Right ventricle myocardium superior (tissue), 1 donor: ENCODE results near the gene GALNT18. TPM values are rescaled to one million over a fixed set of nuclear protein-coding genes. Genes with fewer than 3 reads are reported as not detected.

ENCODE experiments used
- ATAC-seq: fragments of 200-7000 bp; cut with Tn5 transposase; one replicate; pipeline ENCODE4 v1.9.1; 2020; ENCODE audit warnings: mild to moderate bottlenecking; ENCODE audit not compliant: poor library complexity
- DNase-seq: peaks from one replicate; pipeline ENCODE4 v3.0.0-alpha.2; 2020
- intact Hi-C: fragments of 100-400 bp; cut with DNase I; formaldehyde crosslinking; loops from one replicate; pipeline ENCODE4 v1.11.2; 2022
- total RNA-seq: library from RNA; stranded (reverse); fragmentation: NEBNext Ultra II Directional; extraction: Animal tissue kit (Norgen Biotek cat#: 25700); gene quantifications from one replicate; pipeline ENCODE4 v1.2.1, GENCODE V29; 2021
- donor health status: DM: no; HTN: yes; CAD: no; lungs with severe emphysema.

GALNT18 gene
- total RNA-seq, 1 donor from 2014 or later, result 24.5 TPM

- no peak for DNase-seq
- no peak for ATAC-seq
- intact Hi-C loops, result no loop called here
Observed at GRCh38 chr11:11441516-11441915, 180.3 kb downstream of the GALNT18 start.

DNA sequence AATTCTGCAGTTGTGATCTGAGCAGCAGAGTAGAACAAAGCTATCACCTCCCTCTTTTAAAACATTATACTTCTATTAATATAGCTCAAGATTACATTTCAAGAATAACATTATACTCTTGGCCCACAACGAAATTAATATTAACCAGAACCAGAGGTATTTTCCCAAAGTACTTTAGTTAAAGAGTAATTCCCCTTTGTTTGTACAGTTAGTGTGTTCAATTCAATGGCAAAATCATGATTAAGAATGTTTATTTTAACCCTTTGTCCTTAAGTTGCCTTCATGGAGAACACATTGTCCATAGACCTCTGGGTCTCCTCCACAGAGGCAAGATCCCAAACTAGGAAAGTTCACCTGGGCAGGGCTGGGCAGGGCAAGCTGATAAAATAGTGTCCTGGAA lies 180.7 kb downstream of the GALNT18 start:
- intact Hi-C loops, result no loop called here
- no peak for ATAC-seq
- DNase-seq, result no peak

DNA sequence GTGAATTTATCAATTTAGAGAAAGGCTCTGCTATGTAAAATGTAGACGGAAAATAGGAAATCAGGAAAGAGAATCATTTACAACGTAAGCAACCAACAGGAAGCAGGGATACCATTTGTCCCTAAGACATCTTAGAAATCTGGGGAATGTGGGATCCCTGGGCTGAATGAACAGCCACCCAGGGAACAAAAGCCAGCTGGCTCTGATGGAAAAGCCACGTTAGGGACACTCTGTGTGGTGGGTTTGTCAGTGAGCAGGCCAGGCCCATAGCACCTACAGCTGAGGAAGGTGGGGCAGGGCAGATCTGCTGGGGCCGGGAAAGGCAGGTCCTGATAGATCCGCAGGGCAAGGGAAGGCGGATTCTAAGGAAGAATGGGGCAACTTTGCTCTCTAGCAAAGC lies 181.7 kb downstream of the GALNT18 start:
- no peak for ATAC-seq
- no peak for DNase-seq

GRCh38 chr11:11439591-11439990 lies 182.2 kb downstream of the GALNT18 start:
- no peak for ATAC-seq

More for the DNA sequence above, 181.7 kb downstream of the GALNT18 start:
- intact Hi-C loops, result no loop called here

GRCh38 chr11:11436715-11437313 lies 185.0 kb downstream of the GALNT18 start:
- DNase-seq, result peak; percentile 57
- peak; percentile 94 for ATAC-seq
- intact Hi-C loops, result no loop called here

More at GRCh38 chr11:11439591-11439990, 182.2 kb downstream of the GALNT18 start:
- intact Hi-C loops, result no loop called here
- DNase-seq, result no peak

DNA sequence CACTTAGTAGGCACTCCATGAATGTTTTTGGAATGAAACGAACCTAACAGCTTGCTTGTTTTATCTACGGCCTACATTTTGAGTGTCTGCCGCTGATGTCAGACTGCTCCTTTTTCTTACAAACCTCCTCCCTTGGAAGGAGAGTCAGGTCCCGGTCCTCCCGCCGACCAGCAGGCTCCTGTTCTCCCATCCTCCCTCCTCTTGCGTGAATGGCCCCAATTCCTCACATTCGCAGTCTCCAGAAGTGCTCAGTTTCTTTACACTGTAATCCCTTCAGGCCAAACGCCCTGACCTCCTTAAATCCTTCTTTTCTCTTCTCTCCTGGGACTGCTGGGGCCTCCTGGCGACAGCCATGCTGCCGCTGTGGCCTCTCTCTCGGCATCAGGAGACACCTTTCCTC lies 186.2 kb downstream of the GALNT18 start:
- ATAC-seq, result no peak
- intact Hi-C loops, result no loop called here
- DNase-seq, result no peak

DNA sequence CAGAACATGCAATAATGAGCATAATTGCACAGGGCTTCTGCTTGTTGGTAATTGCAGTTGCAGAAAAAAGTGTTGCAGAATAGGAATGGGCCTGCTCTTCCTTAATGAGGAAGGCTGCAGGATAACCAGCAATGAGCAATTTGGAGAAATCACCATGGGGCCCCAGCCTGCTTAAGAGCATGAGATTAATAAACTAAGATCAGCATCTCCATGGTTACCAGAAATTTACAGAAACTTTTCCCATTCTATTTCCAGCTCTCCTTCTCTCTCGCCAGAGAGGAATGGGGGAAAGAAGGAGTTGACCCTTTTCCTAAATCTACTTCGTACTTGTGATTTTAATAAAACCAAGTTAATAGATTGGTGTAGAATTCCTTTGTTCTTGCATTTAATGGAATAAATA lies 187.8 kb downstream of the GALNT18 start:
- intact Hi-C loops, result no loop called here
- ATAC-seq, result no peak
- DNase-seq, result no peak

GRCh38 chr11:11432621-11433319 lies 189.0 kb downstream of the GALNT18 start:
- no peak for ATAC-seq
- DNase-seq, result no peak
- intact Hi-C loops, result no loop called here

DNA sequence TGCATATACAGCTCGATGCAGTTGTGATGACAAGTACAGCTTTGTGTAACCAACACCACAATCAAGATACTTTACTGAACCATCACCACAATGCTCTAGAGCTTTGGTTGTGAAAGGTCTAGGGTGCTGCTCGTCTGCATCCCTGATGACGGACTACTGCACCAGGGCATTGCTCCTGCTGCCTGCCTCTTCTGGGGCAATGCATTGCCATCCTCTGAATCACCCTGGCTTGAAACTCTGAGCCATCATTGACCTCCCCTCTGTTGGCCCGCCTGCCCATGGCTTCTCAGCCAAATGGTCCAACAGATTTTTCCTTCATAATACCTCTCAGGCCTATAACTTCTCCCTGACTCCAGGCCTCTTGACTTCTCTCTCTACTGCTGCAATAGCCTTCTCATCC lies 191.4 kb downstream of the GALNT18 start:
- no peak for DNase-seq
- intact Hi-C loops, result no loop called here
- no peak for ATAC-seq

- intact Hi-C loops, result no loop called here
- DNase-seq (no peak), ATAC-seq (no peak)
Observed at GRCh38 chr11:11428714-11429113, 193.1 kb downstream of the GALNT18 start.

DNA sequence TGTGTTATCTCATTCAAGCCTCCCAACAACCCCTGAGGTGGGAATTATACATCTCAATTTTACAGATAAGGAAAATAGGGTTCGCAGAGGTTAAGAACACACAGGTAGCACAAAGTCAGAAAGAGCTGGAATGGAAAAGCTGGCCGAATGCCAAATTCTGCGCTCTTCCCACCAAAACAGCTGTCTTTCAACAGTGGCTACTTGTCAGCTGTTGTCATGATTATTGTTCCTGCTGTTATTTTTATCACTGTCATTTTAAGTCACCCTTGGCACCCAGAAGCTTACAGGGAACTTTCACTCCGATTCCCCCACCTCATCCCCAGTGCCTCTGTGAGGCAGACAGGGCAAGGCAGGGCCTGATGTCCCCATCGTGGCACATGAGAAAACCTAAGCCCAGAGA lies 194.3 kb downstream of the GALNT18 start:
- DNase-seq, result no peak
- peak; percentile 65 for ATAC-seq
- intact Hi-C loops, result no loop called here

DNA sequence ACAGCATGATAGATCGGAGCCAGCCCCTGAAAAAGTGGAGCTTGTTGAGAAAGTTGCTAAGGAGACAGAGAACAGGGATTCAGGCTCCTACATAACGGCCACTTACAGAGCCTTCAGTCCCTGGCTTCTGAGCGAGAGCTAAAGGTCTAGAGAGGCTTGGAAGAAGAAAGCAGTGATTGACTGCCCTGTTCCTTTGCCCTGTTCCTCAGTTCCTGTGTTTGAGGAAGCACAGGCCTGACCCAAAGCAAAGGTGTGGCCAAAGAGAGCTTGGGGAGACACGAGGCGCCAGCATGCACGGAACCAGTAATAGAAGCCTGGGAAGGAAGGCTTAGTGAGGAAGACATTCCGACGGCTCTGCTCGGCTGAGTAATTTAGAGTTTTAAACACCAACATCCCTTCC lies 194.7 kb downstream of the GALNT18 start:
- DNase-seq (no peak), ATAC-seq (peak; percentile 20)
- intact Hi-C loops, result no loop called here

GRCh38 chr11:11426226-11426952 lies 195.4 kb downstream of the GALNT18 start:
- intact Hi-C loops, result no loop called here

GRCh38 chr11:11425806-11426205 lies 196.0 kb downstream of the GALNT18 start:
- ATAC-seq, result no peak
- no peak for DNase-seq
- intact Hi-C loops, result no loop called here

More at GRCh38 chr11:11426226-11426952, 195.4 kb downstream of the GALNT18 start:
- DNase-seq (no peak), ATAC-seq (no peak)

- ATAC-seq (no peak), DNase-seq (no peak)
- intact Hi-C loops, result no loop called here
Observed at GRCh38 chr11:11424688-11425087, 197.1 kb downstream of the GALNT18 start.

GRCh38 chr11:11422411-11423128 lies 199.2 kb downstream of the GALNT18 start:
- ATAC-seq, result no peak

DNA sequence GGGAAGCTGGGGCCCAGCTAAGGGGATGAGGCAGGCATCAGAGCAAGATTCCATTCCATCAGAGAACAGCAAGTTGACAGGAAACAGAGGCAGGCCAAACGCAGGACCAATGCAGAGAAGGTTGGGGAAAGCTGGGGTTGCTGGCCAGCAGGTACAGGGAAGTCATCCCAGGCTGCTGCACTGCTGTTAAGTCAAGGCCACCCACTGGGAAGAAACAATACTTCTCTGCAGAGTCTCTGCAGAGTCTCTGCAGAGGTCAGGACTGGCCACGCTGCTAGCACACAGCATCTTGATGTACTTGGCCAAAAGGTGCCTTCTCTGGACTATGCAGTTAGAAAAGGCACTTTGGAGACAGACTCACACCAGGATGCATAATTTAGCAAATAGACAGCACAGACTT lies 200.3 kb downstream of the GALNT18 start:
- ATAC-seq, result no peak
- DNase-seq, result no peak
- intact Hi-C loops, result no loop called here

More at GRCh38 chr11:11422411-11423128, 199.2 kb downstream of the GALNT18 start:
- intact Hi-C loops, result no loop called here
- no peak for DNase-seq

DNA sequence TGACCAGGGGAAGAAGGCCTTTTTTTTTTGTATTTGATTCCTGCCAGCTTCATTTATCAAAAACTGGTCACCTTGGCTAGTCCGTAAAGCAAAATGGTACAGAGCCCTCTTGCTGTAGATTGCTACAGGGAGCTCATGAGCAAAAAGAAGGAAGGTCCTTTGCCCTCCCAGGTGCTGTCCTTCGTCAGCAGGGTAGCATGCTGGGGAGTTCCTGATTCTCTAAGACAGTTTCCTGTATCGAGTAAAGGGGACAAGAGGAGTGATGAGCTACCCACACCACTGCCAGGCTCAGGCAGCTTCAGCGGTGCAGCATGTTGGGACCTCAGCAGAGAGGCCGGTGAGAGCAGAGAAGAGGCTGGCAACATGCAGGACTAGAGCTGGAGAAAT lies 200.9 kb downstream of the GALNT18 start:
- DNase-seq (no peak), ATAC-seq (no peak)
- intact Hi-C loops, result no loop called here

DNA sequence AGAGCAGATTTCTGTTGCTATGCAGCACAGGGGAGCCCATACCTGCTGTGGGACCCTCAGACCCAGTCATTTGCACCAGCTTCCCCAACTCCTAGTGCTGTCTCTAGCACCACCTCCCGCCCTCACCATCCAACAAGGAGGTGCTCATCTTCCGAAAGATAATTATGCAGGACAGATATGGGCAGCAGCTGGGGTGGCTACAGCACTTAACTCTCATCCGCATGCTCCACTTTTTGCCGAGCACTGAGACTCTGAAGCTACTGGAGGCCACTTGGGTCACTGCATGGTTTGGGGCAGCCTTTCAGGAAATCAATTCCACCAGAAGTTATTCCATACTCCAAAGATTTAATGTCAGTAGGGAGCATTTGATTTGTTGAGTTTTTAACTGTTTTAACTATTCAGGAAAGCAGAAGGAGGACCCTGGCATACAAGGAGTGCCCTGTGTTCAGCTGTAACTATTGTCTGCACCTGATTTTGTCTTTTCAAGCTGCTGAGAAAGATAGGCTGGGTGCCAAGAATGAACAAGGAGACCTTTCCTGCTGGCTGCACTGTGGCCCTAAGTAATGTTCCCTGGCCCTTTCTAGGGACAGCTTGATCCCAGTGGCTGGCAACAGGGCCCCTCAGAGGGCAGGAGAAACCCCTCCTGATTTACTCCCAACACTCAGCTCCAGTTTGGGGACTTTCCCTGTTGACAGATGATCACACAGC lies 201.5 kb downstream of the GALNT18 start:
- no peak for DNase-seq
- intact Hi-C loops, result no loop called here
- peak; percentile 64 for ATAC-seq
